Myocyte (in vitro differentiated cells): ENCODE measurements around the gene OS9. TPM values are rescaled to one million over a fixed set of nuclear protein-coding genes. Genes with fewer than 3 reads are reported as not detected.
"Not testable (repeated sequence)": the region's sequence is repeated elsewhere in the genome, so short reads cannot be mapped to it uniquely, and the experiment has no call there.

Experiments
- DNase-seq: peaks from one replicate; pipeline ENCODE4 v3.0.0-alpha.2; 2012; ENCODE audit warnings: low read depth
- polyA plus RNA-seq: library from polyadenylated mRNA; unstranded; fragments of >200 nt; gene quantifications from one replicate; pipeline ENCODE4 v1.2.1, GENCODE V29; 2012; ENCODE audit warnings: missing spikeins
- total RNA-seq: library from RNA; depleted of rRNA; stranded (reverse); fragments of >200 nt; gene quantifications from 2 replicates; pipeline ENCODE4 v1.2.3, GENCODE V29; 2014

The OS9 gene
- total RNA-seq, result 288 and 306 TPM in 2 replicates
- polyA plus RNA-seq, result 229 TPM

- peak; percentile 100 for DNase-seq
Measured at GRCh38 chr12:57693659-57694458, at the start of gene OS9. Gene OS9, plus strand, starts transcription at chr12:57694132. Its CDS starts 30 bp downstream, at chr12:57694162.

GRCh38 chr12:57645990-57646658, 47.8 kb upstream of the OS9 start:
- peak; percentile 34 for DNase-seq

GRCh38 chr12:57646659-57647049, 47.3 kb upstream of the OS9 start:
- not testable (repeated sequence) for DNase-seq

GRCh38 chr12:57654042-57654441, 39.9 kb upstream of the OS9 start:
- DNase-seq, result no peak

- no peak for DNase-seq
Measured at GRCh38 chr12:57655541-57656240, 38.2 kb upstream of the OS9 start.

GRCh38 chr12:57656408-57656807, 37.5 kb upstream of the OS9 start:
- DNase-seq, result not testable (repeated sequence)

- peak; percentile 12 for DNase-seq
Measured at GRCh38 chr12:57657744-57658143, 36.2 kb upstream of the OS9 start.

- no peak for DNase-seq
Measured at GRCh38 chr12:57658890-57659289, 35.0 kb upstream of the OS9 start.

GRCh38 chr12:57661376-57661775, 32.6 kb upstream of the OS9 start:
- DNase-seq, result no peak

GRCh38 chr12:57665066-57665820, 28.7 kb upstream of the OS9 start:
- DNase-seq, result not testable (repeated sequence)

- no peak for DNase-seq
Measured at GRCh38 chr12:57666897-57667296, 27.0 kb upstream of the OS9 start.

GRCh38 chr12:57669691-57670090, 24.2 kb upstream of the OS9 start:
- not testable (repeated sequence) for DNase-seq

GRCh38 chr12:57671811-57672210, 22.1 kb upstream of the OS9 start:
- DNase-seq, result not testable (repeated sequence)

- DNase-seq, result no peak
Measured at GRCh38 chr12:57672801-57673200, 21.1 kb upstream of the OS9 start.

GRCh38 chr12:57674691-57675090, 19.2 kb upstream of the OS9 start:
- no peak for DNase-seq

GRCh38 chr12:57677947-57678346, 16.0 kb upstream of the OS9 start:
- not testable (repeated sequence) for DNase-seq

GRCh38 chr12:57679697-57680096, 14.2 kb upstream of the OS9 start:
- DNase-seq, result no peak

- no peak for DNase-seq
Measured at GRCh38 chr12:57687862-57688261, 6.1 kb upstream of the OS9 start.

- DNase-seq, result no peak
Measured at GRCh38 chr12:57688931-57689330, 5.0 kb upstream of the OS9 start.

GRCh38 chr12:57692500-57692899, 1.4 kb upstream of the OS9 start:
- DNase-seq, result no peak

- DNase-seq, result no peak
Measured at GRCh38 chr12:57693317-57693658, 644 bp upstream of the OS9 start.
